Suppressor macrophage treated with lipopolysaccharide for 4 hours (primary cell): ENCODE data around the gene ZNF845.
"Not testable (repeated sequence)": the region's sequence is repeated elsewhere in the genome, so short reads cannot be mapped to it uniquely, and the experiment has no call there.

Experiments used
- DNase-seq: peaks from one replicate; pipeline ENCODE4 v3.0.0-alpha.2; 2020

Gene ZNF845

DNA sequence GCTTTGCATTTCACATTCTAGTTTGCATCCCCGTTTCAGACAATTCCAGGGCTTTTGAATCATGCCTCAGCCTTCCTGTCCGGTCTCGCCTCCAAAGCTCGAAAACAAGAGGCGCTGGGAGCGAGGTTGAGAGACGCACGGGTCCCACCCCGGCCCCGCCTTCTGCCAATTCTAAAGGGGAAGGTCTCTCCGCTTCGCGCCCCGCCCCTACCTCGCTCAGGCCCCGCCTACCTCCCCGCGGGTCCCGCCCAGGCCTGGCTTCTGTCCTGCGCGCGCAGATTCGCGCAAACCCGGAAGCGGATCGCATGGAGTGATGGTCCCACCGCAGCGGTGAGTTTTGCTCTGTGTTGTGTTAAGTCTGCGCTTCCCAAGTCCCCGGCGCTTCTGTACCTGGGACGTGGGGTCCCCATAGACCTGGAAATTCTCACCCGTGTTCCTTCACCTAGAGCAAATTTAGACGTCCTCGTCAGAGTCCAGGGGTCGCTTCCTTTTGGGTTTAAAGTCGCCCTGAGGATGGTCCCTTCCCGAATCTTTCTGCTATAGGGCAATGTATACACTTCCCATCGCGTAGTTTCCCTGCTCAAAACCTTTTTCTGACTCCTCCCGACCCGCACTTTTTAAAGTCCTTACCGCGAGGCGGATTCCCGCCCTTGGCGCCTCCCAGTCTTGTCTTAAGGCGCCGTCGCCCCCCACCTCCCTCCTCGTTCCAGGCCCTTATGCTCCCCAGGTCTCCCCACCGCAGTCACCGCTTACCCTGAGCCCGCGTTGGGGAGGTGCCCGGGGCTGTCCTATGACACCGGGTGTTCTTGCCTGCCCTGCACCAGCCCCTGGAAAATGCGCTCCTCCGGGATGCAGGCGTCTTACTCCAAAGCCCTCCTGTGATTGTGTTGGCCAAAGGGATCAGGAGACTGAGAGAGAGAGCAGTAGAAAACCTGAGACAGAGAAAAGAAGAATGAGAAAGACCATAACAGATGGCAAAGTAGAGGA is at the start of gene ZNF845:
Gene ZNF845, plus strand, starts transcription at position 287 of the 987 bp plus-strand sequence. CDS start 7,559 bp downstream, outside the sequence.
- DNase-seq = peak; percentile 94

DNA sequence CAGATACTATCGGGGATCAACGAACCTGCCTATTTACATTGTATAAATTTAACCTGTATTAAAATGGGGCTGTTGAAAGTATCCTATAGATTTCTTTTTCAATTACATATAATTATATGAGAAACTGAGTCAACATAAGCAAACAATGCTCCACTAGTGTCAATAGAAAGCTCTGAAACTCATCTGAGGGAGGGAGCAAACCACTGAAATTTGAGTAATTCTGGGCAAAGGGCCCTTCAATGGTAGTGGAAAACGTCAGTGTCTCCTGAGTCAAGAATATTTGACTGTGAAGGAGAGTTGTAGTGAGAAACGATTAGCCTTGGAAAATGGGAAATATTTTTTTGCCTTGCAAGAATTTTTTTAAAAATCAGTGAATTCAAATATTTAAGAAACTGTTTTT is 48.5 kb upstream of the ZNF845 start:
- DNase-seq = no peak

DNA sequence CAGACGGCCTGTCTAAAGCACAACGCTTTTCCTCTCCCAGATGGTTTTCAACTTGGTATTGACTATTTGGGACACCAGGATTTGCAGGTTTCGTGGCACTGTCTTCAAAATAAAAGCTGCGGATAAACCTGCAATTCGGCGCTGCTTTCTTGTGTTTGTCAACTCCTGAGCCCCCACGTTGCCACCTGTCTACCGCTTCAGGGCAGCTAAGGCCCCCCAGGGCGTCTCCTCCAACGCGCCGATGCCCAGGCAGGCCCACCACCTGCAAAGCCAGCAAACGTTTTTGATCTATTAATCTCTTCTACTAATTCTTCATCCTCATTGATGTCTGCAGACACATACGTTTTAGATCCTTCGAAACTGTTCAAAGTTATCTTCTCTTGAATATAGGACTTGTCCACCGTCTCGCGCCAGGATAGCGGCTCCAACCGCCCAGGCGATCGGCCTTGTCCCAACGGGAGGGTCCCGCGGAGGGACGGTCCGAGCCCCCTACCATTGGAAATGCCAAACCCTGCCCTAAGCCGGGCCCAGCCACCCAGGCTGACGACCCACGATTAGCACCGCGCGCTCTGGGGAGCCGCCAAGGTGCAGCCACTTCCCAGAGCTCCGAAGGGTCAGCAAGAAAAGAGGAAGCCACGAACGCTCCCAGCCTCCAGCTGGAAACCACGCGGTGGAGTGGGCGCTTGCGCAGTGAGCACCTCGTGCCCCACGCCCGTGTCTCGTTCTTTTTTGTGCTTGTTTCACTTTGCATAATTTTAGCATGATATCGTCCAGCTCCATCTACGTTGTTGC is 42.6 kb upstream of the ZNF845 start:
- DNase-seq = no peak

DNA sequence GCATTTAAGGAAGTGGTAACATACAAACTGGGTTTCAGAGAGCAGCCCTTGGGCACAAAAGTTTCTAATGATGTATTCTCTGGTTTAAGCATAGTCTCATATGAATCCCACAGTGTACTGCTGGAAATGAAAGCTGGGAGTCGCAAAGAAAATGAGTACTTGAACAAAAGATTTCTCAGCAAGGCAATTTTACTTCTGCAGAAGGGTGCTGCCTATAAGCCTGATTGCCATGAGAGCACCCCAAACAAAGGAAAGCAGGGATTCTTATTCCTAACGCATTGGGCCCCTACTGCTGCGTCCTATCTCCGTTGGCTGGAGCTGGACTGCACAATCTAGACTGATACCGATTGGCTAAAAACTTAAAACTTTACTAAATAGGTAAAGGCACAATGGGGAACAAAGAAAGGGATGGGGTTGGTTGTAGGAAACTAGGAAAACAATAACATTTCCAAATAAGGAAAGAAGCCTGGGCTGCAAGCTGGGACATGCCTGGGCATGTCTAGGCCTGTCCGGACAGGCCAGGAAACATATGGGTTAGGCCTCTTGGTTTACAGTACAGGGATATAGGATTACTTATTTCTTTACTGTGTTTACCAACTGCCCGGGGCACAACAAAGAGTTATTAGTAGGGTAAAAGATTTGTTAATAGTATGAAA is 38.6 kb upstream of the ZNF845 start:
- no peak for DNase-seq

DNA sequence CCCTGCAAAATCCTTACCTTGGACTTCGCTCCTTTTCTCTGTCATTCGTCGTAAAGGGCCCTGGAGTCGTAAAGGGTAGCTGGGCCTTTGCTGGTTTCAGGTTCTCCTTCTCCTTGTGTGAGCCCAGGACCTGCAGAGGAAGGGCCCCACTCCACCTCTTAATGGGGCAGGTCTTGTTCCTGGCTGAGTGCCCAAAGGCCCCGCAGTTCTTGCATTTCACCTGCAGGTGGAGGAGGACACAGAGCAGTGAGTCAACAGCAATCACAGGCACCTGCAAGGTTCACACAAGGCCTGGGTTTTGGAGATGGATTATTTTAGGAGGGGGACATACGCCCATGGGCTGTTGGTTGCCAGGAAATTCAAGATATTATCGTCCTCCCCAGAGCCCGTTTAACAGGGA is 32.2 kb upstream of the ZNF845 start:
- not testable (repeated sequence) for DNase-seq

DNA sequence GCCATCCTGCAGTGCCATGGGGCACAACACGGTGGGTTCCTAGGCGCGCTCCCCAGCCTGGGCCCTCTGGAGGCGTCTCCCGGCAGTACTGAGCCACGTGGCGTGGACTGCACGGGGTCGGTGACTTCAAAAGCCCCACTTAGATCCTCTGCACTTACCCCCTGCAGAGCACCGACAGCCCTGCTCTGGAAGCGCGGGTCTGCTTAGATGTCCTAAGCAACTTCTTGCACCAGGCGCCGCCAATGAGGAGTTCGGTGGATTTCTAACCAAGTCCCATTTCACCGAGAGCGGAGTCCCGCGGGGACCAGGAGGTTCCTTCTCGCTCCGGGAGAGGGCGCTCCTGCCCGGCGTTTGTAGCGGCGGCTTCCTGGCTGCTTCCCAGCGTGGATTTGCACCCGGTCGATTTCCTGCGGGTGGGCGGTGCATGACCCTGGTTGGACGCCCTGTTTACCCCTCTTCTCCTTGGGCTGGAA is 25.2 kb upstream of the ZNF845 start:
- peak; percentile 2 for DNase-seq

DNA sequence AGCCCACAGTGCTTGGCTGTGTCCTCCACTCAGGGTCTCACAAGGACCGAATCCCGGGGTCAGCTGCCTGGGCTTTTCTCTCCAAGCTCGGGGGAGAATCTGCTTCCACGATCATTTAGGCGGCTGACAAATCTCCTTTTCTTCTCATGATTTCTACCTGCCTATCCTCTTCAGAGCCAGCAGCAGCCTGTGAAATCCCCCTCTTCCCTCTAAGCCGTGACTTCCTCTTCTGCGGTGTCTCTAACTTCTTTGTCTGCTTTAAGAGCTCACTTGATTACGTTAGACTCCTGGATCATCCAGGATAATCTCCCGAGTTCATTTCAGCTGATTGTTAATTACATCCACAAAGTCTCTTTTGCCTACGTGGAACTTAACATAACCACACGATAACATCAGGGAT is 22.5 kb upstream of the ZNF845 start:
- DNase-seq = no peak

DNA sequence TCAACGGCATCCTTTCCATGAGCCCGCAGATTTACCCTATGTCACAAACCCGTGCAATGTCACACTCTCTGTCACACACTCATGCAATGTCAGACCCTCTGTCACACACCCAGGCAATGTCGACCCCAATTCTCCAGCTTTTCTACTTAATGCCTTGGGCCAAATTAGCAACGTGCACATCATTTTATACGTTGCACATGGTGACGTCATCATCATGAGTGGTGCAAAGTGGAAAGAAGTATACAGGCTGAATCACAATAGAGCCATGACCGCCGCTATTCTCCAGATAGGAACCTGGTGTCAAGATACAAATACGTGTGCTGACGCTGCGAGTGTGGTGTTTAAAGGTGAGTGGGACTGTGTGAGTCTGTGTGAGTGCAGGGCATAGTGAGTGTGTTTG is 21.7 kb upstream of the ZNF845 start:
- no peak for DNase-seq

DNA sequence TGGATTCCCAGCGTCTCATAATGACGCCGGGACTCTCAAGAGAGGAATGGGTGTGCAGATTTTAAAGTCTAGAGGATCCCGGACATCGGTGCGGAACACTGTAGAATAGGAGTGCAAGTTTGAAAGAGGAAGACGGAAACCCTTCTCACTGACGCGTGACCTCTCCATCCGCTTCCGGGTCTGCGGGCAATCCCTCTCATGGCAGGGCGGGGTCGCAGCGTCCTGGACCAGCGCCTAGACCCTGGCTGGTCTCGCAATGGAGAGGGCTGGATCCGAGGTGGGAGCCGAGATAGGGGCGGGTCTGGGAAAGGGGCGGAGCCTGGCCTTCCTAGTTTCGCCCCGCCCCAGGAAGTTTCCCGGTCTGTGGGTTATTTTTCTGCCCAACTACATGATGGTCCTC is 4.6 kb upstream of the ZNF845 start:
- DNase-seq = peak; percentile 7

DNA sequence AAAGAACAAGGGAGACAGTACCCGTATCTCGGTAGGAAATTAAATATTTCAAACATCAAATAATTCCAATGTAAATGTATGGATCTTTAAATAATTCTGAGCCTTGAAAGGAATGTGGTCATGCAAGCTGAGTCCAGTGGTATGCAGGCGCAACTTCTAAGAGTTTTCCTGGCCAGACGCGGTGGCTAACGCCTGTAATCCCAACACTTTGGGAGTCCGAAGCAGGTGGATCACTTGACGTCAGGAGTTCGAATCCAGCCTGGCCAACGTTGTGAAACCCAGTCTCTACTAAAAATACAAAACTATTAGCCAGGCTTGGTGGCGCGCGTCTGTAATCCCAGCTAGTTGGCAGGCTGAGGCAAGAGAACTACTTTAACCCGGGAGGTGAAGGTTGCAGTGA is 1.1 kb upstream of the ZNF845 start:
- no peak for DNase-seq

DNA sequence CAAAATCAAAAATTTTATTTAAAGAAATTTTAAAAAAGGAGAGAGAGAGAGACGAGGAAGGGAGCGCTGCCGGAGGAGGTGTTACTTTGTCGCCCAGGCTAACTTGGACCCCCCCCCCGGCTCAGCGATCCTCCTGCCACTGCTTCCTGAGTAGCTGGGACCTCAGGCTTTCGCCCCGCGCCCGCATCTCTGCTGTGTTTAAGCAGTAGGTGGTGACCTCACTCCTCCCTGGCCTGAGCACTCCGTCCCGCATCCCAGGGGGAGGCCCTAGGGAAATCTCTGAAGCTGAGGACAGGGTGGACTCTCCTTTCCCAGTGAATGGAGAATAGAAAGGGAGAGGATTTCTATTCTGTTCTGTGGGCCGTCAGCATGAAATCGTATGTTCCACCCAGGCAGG is 485 bp upstream of the ZNF845 start:
- DNase-seq = peak; percentile 23

DNA sequence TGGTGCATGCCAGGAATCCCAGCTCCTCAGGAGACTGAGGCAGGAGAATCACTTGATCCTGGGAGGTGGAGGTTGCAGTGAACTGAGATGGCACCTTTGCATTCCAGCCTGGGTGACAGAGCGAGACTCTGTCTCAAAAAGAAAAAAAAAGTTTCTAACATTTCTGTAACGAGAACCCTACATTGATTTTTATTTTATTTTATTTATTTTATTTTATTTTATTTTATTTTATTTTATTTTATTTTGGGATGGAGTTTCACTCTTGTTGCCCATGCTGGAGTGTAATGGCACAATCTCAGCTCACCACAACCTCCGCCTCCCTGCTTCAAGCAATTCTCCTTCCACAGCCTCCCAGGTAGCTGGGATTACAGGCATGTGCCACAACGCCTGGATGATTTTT is 10.9 kb downstream of the ZNF845 start:
- not testable (repeated sequence) for DNase-seq

DNA sequence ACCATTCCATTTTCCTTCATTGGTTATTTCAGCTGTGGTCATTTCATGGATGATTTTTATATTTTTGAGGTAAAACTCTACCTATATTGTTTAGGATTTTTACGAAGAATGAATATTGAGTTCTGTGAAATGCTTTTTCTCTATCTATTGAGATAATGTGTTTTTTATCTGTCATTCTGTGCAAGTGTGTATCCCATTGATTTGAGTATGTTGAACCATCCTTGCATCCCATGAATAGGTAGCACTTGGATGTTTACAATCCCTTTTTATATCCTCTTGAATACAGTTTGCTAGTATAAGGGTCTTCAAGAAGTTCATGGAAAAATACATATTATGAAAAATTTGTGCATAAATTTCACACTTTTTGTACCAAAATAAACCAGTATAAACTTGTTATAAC is 22.2 kb downstream of the ZNF845 start:
- DNase-seq = no peak

DNA sequence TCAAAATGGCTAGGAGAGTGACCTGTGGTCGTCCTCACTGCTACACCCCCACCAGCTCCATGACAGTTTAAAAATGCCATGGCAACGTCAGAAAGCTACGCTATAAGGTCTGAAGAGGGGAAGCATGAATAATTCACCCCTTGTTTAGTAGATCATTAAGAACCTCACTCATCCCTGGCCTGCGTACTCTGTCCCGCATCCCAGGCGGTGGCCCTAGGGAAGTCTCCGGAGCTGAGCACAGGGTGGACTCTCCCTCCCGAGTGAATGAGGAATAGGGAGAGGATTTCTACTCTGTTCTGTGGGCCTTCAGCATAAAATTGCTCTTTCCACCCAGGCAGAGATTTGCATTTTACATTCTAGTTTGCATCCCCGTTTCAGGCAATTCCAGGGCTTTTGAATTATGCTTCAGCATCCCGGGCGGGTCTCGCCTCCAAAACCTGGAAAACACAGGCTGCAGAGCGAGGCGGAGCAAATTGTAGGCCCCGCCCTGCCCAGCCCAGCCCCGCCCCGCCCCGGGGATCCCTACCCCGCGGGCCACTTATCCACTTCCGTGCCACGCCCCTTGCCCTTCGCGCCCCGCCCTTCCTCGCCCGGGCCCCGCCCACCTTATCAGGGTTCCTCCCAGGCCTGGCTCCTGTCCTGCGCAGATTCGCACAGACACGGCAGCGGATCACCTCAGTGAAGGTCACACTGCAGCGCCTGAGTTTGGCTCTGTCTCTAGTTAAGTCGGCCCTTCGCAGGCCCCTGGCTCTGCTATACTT is 24.5 kb downstream of the ZNF845 start:
- no peak for DNase-seq

DNA sequence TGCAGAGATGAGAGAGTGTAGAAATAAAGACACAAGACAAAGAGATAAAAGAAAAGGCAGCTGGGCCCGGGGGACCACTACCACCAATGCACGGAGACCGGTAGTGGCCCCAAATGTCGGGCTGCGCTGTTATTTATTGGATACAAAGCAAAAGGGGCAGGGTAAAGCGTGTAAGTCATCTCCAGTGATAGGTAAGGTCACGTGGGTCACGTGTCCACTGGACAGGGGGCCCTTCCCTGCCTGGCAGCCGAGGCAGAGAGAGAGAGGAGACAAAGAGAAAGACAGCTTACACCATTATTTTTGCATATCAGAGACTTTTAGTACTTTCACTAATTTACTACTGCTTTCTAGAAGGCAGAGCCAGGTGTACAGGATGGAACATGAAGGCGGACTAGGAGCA is 26.5 kb downstream of the ZNF845 start:
- DNase-seq = not testable (repeated sequence)

DNA sequence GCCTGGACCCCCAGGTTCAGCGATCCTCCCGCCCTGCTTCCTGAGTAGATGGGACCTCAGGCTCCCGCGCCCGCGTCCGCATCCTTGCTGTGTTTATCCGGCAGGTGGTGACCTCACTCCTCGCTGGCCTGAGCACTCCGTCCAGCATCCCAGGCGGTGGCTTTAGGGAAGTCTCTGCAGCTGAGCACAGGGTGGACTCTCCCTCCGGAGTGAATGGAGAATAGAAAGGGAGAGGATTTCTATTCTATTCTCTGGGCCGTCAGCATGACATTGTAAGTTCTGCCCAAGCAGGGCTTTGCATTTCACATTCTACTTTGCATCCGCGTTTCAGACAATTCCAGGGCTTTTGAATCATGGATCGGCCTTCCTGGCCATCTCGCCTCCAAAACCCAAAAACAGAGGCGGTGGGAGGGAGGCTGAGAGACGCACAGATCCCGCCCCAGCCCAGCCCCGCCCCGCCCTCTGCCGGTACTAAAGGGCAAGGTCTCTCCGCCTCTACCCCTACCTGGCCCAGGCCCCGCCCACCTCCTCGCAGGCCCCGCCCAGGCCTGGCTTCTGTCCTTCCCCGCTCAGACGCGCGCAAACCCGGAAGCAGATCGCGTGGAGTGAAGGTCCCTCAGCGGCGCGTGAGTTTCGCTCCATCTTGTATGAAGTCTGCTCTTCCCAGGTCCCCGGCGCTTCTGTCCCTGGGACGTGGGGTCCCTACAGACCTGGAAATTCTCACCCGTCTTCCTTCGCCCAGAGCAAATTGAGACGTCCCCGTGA is 31.8 kb downstream of the ZNF845 start, which contains the start of gene ZNF525:
Gene ZNF525, plus strand, starts transcription at position 572 of the 765 bp plus-strand sequence. CDS start 6,577 bp downstream, outside the sequence.
- DNase-seq = peak; percentile 91

DNA sequence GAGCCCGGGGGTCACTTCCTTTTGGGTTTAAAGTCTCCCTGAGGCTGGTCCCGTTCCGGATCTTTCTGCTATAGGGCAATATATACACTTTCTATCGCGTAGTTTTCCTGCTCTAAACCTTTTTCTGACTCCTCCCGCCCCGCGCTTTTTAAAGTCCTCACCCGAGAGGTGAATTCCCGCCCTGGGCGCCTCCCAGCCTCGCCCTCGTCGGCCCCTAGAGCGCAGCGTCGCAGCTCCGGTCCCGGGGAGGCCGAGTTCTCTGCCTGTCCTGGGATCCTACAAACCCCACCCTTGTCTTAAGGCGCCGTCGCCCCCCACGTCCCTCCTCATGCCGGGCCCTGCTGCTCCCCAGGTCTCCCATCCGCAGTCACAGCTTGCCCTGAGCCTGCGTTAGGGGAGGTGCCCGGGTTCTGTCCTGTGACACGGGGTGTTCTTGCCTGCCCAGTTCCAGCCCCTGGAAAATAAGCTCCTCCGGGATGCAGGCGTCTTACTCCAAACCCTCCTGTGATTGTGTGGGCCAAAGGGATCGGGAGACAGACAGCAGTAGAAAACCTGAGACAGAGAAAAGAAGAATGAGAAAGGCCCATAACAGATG is 32.4 kb downstream of the ZNF845 start:
- DNase-seq = peak; percentile 39

DNA sequence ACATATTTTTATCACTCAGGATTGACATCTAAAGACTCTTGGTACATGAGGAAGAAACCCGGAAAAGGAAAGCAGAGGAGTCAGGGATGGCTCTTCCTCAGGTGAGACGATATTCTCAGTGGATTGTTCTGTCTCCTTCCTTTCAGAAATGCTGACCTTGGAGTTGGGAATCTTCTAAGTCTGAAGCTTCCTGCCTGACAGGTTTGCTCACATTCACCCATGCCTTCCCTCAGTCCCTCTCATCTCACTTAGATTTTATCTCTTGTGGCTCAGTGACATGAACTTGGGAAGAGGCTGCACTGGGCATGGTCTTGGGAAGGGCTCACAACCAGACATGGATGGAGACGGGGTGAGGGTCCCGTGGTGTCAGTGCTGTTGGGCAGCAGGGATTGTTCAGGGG is 38.6 kb downstream of the ZNF845 start:
- DNase-seq = no peak

DNA sequence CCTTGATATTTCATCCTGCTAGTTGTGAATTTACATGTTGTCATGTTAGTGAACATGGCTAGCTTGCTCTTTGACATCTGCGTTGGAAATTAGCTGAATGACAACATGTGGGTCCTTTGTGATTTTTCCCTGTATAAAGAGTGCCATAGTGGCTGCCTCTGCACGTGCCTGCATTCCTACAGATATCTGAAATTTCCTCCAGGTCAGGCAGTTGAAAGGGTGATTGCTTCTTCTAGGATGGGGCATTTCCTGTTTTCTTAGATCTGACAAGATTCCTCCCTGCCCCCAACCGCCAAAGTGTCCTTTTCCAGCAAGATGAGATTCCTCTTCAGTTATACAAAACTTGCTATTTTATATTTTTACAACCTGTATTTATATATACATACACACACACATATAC is 40.7 kb downstream of the ZNF845 start:
- no peak for DNase-seq

DNA sequence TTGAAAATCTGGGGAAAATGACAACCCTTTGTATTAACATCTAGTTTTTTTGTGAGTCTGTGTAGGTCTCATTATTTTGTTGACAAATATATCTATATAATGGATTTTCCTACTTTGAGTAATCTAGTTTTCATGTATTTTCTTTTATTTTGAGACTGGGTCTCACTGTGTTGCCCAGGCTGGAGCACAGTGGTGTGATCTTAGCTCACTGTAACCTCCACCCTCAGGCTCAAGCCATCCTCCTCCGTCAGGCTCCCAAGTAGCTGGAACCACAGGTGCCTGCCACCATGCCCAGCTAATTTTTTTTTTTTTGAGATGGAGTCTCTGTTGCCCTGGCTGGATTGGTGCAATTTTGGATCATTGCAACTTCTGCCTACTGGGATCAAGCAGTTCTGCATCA is 41.2 kb downstream of the ZNF845 start:
- DNase-seq = no peak

DNA sequence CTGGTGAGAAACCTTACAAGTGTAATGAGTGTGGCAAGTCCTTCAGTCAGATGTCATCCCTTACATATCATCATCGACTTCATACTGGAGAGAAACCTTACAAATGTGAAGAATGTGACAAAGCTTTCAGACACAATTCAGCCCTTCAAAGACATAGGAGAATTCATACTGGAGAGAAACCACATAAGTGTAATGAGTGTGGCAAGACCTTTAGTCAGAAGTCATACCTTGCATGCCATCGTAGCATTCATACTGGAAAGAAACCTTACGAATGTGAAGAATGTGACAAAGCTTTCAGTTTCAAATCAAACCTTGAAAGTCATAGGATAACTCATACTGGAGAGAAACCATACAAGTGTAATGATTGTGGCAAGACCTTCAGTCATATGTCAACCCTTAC is 47.8 kb downstream of the ZNF845 start:
- no peak for DNase-seq
